HUES64 (cell line): ENCODE data around the gene SNX25.
"Not testable (repeated sequence)": the region's sequence is repeated elsewhere in the genome, so short reads cannot be mapped to it uniquely, and the experiment has no call there.

ENCODE experiments used
- H3K27ac ChIP-seq: 2 replicates; pipeline ENCODE4 v1.7.0; 2013; ENCODE audit warnings: low read depth, low read length, inconsistent platforms
- H3K27me3 ChIP-seq: 2 replicates; pipeline ENCODE4 v1.6.1; 2013; ENCODE audit warnings: mild to moderate bottlenecking, low read length; ENCODE audit not compliant: insufficient read depth
- H3K36me3 ChIP-seq: 2 replicates; pipeline ENCODE4 v1.6.1; 2013; ENCODE audit warnings: mild to moderate bottlenecking, low read length; ENCODE audit not compliant: insufficient read depth
- H3K4me1 ChIP-seq: 2 replicates; pipeline ENCODE4 v1.6.1; 2013; ENCODE audit warnings: mild to moderate bottlenecking, low read length, moderate library complexity; ENCODE audit not compliant: insufficient read depth
- H3K4me3 ChIP-seq: 2 replicates; pipeline ENCODE4 v1.5.1; 2013; ENCODE audit warnings: mild to moderate bottlenecking, low read length, moderate library complexity
- H3K9ac ChIP-seq: 2 replicates; pipeline ENCODE4 v1.6.1; 2013; ENCODE audit warnings: mild to moderate bottlenecking, low read depth, low read length
- H3K9me3 ChIP-seq: 2 replicates; pipeline ENCODE4 v1.6.1; 2013; ENCODE audit warnings: low read depth, low read length; ENCODE audit not compliant: insufficient read depth
- WGBS: fragments of 150-250, 120-280 bp; methylation state at CpG from one replicate; pipeline ENCODE4 v1.1.7; 2013; ENCODE audit warnings: missing lambda C conversion rate; 5-methylcytosine and 5-hydroxymethylcytosine counted together

The SNX25 gene

DNA sequence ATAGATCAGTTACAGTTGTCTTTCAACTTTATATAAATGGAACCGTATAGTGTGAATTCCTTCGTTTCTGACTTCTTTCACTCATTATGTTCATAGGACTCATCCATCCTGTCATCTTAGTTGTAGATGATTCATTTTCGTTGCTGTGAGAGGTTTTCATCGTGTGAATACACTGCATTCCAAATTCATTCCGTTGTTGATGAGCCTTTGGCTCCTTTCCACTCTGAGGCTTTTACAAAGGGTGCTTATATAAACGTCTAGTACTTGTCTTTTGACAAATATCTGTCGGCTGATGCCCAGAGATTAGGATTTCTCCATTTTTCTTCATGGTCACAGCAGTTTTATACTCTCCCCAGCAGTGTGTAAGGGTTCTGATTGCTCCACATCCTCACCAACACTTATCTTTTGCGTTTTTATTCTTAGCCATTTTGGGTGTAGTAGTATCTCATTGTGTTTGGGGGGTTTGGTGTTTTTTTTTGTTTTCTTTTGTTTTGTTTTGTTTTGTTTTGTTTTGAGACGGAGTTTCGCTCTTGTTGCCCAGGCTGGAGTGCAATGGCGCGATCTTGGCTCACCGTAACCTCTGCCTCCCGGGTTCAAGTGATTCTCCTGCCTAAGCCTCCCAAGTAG lies 137.7 kb downstream of the SNX25 start:
- Histone ChIP-seq H3K9ac (no peak overlapping the region), H3K4me1 (no peaks in the 10 kb centered on the region), H3K4me3 (no peak overlapping the region), H3K27ac (no peak overlapping the region), H3K27me3 (no peaks in the 10 kb centered on the region), H3K36me3 (peaks cover 43% of the 10 kb centered on the region), H3K9me3 (no peaks in the 10 kb centered on the region)
- 92% methylated on average over 13 of the region's 14 CpGs for WGBS

DNA sequence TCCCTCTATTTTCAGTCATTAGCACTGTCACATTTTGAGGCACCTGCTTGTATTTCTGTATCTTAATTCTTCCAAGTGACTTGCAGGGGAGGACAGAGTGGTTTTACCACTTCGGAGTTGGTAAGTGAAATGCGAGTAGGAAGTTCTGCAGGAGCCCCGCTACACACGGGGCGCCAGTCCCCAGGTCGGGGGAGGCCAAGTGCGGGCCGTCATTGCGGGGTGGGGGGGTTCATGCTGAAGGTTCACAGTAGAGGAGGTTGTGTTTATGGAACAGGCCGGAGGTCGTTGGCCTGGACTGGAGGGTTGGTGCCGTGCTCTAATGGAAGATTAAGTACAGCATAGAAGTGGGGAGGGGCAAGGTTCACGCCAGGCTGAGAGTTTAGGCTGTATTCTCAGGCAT lies 142.3 kb downstream of the SNX25 start:
- WGBS: 88% methylated on average over 13 of the region's 13 CpGs
- Histone ChIP-seq H3K4me1 (no peaks in the 10 kb centered on the region), H3K9me3 (no peaks in the 10 kb centered on the region), H3K27ac (no peak overlapping the region), H3K9ac (no peak overlapping the region), H3K36me3 (peaks cover 31% of the 10 kb centered on the region), H3K27me3 (no peaks in the 10 kb centered on the region), H3K4me3 (no peak overlapping the region)

DNA sequence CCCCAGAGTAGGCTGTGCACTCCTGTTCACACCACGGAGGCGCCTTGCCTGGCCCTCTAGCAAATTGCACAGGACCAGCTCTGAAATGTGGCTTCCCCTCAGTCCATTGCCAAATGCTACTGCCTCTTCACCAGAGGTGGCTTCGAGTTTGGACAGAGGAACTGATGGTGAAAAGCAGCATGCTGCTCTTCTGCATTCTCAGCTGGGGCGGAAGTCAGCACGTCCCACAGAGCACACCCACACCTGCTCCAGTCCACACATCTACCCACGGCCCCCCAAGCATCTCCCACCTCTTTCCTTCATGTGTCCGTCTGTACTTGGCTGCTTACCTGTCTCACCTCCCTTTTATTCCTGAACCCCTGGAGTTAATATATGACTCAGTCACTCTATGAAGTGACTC lies 142.8 kb downstream of the SNX25 start:
- H3K4me3 ChIP-seq: no peak overlapping the region
- no peak overlapping the region for H3K27ac ChIP-seq
- H3K9ac ChIP-seq: no peak overlapping the region
- H3K36me3 ChIP-seq: peaks cover 26% of the 10 kb centered on the region
- no peaks in the 10 kb centered on the region for H3K9me3 ChIP-seq
- WGBS: 91% methylated on average over 7 of the region's 7 CpGs
- no peaks in the 10 kb centered on the region for H3K27me3 ChIP-seq
- H3K4me1 ChIP-seq: no peaks in the 10 kb centered on the region

DNA sequence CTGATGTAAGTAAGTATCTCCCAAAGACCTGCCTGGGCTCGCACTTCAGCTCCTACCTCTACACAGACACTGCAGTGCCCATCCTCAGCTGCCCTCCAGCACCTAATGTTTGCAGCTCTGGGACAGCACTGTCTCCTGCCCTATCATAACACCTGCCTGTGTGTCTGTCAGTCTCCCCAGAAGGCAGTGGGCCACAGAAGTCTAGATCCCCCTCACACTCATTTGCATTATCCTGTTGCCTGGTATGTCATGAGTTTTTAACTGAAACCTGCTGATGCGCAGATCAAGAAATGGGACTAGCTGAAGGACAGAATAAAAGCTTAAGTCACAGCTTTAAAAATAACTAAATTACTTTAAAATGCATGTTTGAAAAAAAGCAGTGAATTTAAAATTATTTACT lies 143.3 kb downstream of the SNX25 start:
- H3K9me3 ChIP-seq: no peaks in the 10 kb centered on the region
- peaks cover 23% of the 10 kb centered on the region for H3K36me3 ChIP-seq
- 96% methylated on average over 2 of the region's 2 CpGs for WGBS
- H3K9ac ChIP-seq: no peak overlapping the region
- no peaks in the 10 kb centered on the region for H3K4me1 ChIP-seq
- no peak overlapping the region for H3K27ac ChIP-seq
- H3K27me3 ChIP-seq: no peaks in the 10 kb centered on the region
- H3K4me3 ChIP-seq: no peak overlapping the region

DNA sequence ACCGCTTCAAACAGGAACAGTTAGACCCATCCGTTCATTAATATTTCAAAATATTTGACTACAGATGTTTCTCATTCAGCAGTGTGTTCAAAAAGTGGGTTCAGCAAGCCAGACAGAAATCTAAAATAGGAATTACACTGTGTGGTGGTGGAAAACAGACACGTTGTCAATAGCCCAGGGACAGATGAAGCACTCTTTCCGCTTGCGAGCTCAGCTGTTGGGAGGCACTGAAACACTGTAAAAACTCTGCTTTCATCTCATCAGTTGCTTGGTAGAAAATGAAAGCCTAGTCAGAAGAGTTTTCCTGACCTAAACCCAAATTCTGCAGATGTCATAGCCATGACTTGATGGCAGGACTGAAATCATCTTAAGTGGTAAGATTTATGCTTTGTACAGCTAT lies 147.8 kb downstream of the SNX25 start:
- H3K36me3 ChIP-seq: peaks cover 14% of the 10 kb centered on the region
- no peak overlapping the region for H3K4me3 ChIP-seq
- WGBS: 95% methylated on average over 5 of the region's 5 CpGs
- H3K4me1 ChIP-seq: no peaks in the 10 kb centered on the region
- no peaks in the 10 kb centered on the region for H3K27me3 ChIP-seq
- no peak overlapping the region for H3K9ac ChIP-seq
- H3K27ac ChIP-seq: no peak overlapping the region
- no peaks in the 10 kb centered on the region for H3K9me3 ChIP-seq

DNA sequence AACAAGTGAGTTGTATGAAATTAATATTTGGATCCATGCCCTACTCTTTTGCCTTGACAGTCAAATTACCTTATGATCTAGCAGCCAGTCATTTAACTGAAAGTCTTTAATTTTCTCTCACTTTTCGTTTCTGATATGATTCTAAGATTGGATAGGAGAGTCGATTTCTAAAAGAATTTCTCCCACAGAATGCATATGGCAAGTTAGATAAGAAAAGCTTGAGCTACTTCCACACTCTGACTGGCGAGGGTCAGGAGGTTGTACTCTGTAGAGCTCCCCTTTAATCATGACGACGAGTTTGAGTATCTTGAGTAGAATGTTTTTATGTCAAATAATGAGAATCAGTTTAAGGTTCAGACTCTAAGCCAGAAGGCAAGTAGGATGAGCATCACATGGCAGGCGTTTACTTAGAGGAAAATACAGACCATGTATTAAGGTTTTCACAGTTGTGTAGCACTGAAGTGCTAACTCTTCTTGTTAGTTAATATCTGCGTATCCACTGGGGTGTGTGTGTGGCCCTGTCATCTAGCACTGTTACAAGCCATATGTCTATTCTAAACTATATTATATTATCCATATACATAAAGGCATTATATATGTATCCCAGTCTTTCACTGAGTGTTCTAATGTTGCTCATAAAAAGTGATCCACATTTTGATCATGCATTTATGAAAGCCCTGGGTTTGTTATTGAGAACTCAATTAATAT lies 148.5 kb downstream of the SNX25 start:
- Histone ChIP-seq H3K9me3 (no peaks in the 10 kb centered on the region), H3K36me3 (peaks cover 13% of the 10 kb centered on the region), H3K4me3 (no peak overlapping the region), H3K27ac (no peak overlapping the region), H3K27me3 (no peaks in the 10 kb centered on the region), H3K4me1 (no peaks in the 10 kb centered on the region), H3K9ac (no peak overlapping the region)
- WGBS: 92% methylated on average over 7 of the region's 7 CpGs

DNA sequence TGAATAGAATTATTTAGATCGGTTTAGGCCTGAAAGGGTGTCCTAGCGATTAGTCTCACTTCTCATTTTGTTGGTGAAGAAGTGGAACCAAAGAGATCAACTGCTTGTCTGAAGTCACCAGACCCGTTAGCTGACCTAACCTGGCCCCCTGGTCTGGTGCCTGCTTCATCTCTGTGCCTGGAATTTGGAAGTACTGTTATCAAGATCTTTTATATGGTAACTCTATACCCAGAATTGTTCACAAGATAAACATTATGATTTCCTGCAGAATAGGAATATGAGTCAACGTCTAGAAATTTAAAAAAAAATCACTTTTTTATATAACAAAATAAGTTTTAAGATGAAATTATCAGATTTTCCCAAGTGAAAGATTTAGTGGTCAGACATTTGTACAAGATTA lies 149.1 kb downstream of the SNX25 start:
- Histone ChIP-seq H3K27ac (no peak overlapping the region), H3K4me3 (no peak overlapping the region), H3K9me3 (no peaks in the 10 kb centered on the region), H3K4me1 (no peaks in the 10 kb centered on the region), H3K27me3 (no peaks in the 10 kb centered on the region), H3K36me3 (peaks cover 13% of the 10 kb centered on the region), H3K9ac (no peak overlapping the region)
- 94% methylated on average over 3 of the region's 4 CpGs for WGBS

DNA sequence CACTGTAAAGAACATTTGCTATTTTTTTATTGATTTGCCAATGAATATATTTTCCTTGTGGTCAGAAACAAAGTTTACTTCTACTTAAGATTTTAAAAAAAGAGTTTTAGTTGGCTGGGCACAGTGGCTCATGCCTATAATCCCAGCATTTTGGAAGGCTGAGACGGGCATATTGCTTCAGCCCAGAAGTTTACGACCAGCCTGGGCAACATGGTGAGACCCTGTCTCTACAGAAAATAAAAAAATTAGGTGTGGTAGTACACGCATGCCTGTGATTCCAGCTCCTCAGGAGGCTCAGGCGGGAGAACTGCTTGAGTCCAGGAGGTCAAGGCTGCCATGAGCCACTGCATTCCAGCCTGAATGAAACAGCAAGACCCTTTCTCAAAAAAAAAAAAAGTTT lies 149.6 kb downstream of the SNX25 start:
- Histone ChIP-seq H3K4me1 (no peaks in the 10 kb centered on the region), H3K36me3 (peaks cover 13% of the 10 kb centered on the region), H3K27me3 (no peaks in the 10 kb centered on the region), H3K4me3 (no peak overlapping the region), H3K9ac (no peak overlapping the region), H3K9me3 (no peaks in the 10 kb centered on the region), H3K27ac (no peak overlapping the region)
- 93% methylated on average over 4 of the region's 4 CpGs for WGBS

DNA sequence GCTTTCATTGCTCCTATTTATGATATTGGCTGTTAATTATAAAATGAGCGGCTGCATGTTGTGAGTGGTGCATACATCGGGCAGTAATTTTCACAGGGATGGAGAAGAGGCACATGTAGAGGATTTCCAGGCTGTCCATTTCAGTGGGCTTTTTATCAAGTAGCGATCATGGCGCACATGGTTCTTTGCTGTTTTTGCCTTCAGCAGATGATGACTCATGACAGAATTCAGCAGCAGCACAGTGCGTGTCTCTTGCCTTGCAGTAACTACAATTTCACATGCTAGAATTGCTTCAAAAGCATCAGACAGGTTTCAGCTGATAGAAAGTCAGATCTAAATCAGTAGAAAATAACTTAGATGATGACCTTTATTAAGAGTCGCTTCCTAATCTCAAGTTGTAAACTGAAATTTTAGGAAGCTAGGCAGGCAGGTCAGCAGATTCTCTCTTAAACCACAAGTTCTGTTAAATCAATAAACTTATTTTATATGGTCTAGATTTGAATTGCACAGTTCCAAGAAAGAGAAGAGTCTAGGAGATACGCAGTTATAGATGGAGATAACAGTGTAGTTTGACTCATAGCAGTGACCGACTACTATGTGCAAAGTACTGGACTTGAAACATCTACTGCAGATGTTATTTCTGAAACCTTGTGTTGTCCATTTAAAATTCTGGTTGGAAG lies 150.5 kb downstream of the SNX25 start:
- no peaks in the 10 kb centered on the region for H3K27me3 ChIP-seq
- no peak overlapping the region for H3K27ac ChIP-seq
- WGBS: 97% methylated on average over 8 of the region's 8 CpGs
- H3K4me3 ChIP-seq: no peak overlapping the region
- peaks cover 13% of the 10 kb centered on the region for H3K36me3 ChIP-seq
- H3K4me1 ChIP-seq: no peaks in the 10 kb centered on the region
- no peak overlapping the region for H3K9ac ChIP-seq
- no peaks in the 10 kb centered on the region for H3K9me3 ChIP-seq

DNA sequence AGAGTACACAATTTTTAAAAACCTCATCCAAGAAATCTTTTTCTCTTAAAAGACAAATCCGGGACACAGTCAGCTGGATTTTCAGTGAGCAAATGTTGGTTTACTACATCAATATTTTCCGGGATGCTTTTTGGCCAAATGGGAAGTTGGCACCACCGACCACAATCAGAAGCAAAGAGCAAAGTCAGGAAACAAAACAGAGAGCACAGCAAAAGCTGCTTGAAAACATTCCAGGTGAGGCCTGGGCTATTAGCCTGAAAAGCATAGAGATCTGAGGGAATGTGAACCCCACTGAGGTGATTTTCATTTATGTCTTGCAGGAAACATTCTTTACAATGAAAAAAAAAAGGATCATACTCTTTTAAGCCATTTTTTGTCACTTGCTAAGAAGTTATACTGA lies 152.5 kb downstream of the SNX25 start:
- peaks cover 13% of the 10 kb centered on the region for H3K36me3 ChIP-seq
- WGBS: 96% methylated on average over 3 of the region's 3 CpGs
- no peak overlapping the region for H3K9ac ChIP-seq

DNA sequence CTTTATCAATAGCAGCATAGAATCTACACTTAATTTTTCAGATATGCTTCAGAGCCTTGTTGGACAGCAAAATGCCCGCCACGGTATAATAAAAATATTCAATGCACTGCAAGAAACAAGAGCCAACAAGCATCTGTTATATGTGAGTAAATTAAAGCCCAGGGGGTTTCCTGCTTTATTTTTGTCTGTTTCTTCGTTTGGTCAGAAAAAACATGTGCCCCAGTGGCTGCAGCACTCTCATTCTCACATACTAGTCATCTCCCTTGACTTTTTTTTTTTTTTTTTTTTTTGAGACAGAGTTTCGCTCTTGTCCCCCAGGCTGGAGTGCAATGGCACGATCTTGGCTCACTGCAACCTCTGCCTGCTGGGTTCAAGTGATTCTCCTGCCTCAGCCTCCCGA lies 153.2 kb downstream of the SNX25 start:
- not testable (repeated sequence) for H3K27ac ChIP-seq, H3K9me3 ChIP-seq, H3K9ac ChIP-seq, H3K4me1 ChIP-seq, H3K27me3 ChIP-seq, H3K4me3 ChIP-seq
- 93% methylated on average over 6 of the region's 6 CpGs for WGBS
- H3K36me3 ChIP-seq: peaks cover 13% of the 10 kb centered on the region

More for the DNA sequence above, 152.5 kb downstream of the SNX25 start:
- Histone ChIP-seq H3K4me3 (no peak overlapping the region), H3K27ac (no peak overlapping the region), H3K4me1 (no peaks in the 10 kb centered on the region), H3K27me3 (no peaks in the 10 kb centered on the region), H3K9me3 (no peaks in the 10 kb centered on the region)
